HFFc6 (cell line): ENCODE data around the gene CDK11A. TPM values are rescaled to one million over a fixed set of nuclear protein-coding genes. Genes with fewer than 3 reads are reported as not detected.

ENCODE experiments used
- DNase-seq: peaks from one replicate; pipeline ENCODE4 v3.0.0-alpha.2; 2018
- H3K27ac Mint-ChIP-seq: 2 replicates; pipeline ENCODE4 v1.8.0; 2020; ENCODE audit warnings: mild to moderate bottlenecking, mixed read lengths
- H3K27me3 Mint-ChIP-seq: 2 replicates; pipeline ENCODE4 v1.8.0; 2021; ENCODE audit warnings: mild to moderate bottlenecking, moderate library complexity, mixed read lengths; ENCODE audit not compliant: insufficient read depth
- H3K36me3 Mint-ChIP-seq: 2 replicates; pipeline ENCODE4 v1.8.0; 2021; ENCODE audit warnings: low read depth, mixed read lengths
- H3K4me1 Mint-ChIP-seq: 2 replicates; pipeline ENCODE4 v1.8.0; 2020; ENCODE audit warnings: low read depth, mixed read lengths
- H3K4me3 Mint-ChIP-seq: 2 replicates; pipeline ENCODE4 v1.8.0; 2020; ENCODE audit warnings: mild to moderate bottlenecking, moderate library complexity, mixed read lengths
- H3K9me3 Mint-ChIP-seq: 2 replicates; pipeline ENCODE4 v1.8.0; 2020; ENCODE audit warnings: mild to moderate bottlenecking, mixed read lengths
- CTCF ChIP-seq: fragments of 200-600 bp; sonication (generic); IDR thresholded peaks from 2 replicates; pipeline ENCODE4 v1.5.0; 2021; ENCODE audit warnings: antibody characterized with exemption, mild to moderate bottlenecking
- total RNA-seq, 6 experiments: library from RNA; stranded (reverse); fragmentation: NEBNext Ultra II Directional; extraction: Animal tissue kit (Norgen Biotek cat#: 25700); gene quantifications; 2 replicates in 1 of 6; 3 replicates in 5 of 6; pipeline ENCODE4 v1.2.3, GENCODE V29; 2021

Gene CDK11A
- total RNA-seq, 6 experiments from 2014 or later: 23.1 to 27.2 (median 25.0) TPM

GRCh38 chr1:1759456-1760344 lies 35.5 kb upstream of the CDK11A start:
- Mint-ChIP-seq H3K9me3 (no peaks in the 10 kb centered on the region), H3K27ac (no peak overlapping the region), H3K27me3 (peaks cover 3% of the 10 kb centered on the region), H3K4me1 (no peaks in the 10 kb centered on the region), H3K4me3 (no peak overlapping the region), H3K36me3 (peaks cover 14% of the 10 kb centered on the region; the same call in 1 of the 2 replicates)
- DNase-seq: no peak
- TF ChIP-seq CTCF: no peak

GRCh38 chr1:1758692-1759455 lies 34.7 kb upstream of the CDK11A start:
- H3K27ac Mint-ChIP-seq: 0 out of 2 replicates have a peak overlapping the region, but pooled peaks have one; percentile 7
- TF ChIP-seq CTCF: no peak
- H3K27me3 Mint-ChIP-seq: peaks cover 3% of the 10 kb centered on the region
- DNase-seq: no peak
- no peaks in the 10 kb centered on the region for H3K9me3 Mint-ChIP-seq
- H3K4me1 Mint-ChIP-seq: no peaks in the 10 kb centered on the region
- H3K36me3 Mint-ChIP-seq: peaks cover 14% of the 10 kb centered on the region; the same call in 1 of the 2 replicates
- no peak overlapping the region for H3K4me3 Mint-ChIP-seq

- no peaks in the 10 kb centered on the region for H3K9me3 Mint-ChIP-seq
- H3K4me1 Mint-ChIP-seq: no peaks in the 10 kb centered on the region
- peaks cover 14% of the 10 kb centered on the region; the same call in 1 of the 2 replicates for H3K36me3 Mint-ChIP-seq
- H3K27ac Mint-ChIP-seq: 0 out of 2 replicates have a peak overlapping the region, but pooled peaks have one; percentile 7
- no peak overlapping the region for H3K4me3 Mint-ChIP-seq
- peaks cover 3% of the 10 kb centered on the region for H3K27me3 Mint-ChIP-seq
- no peak for DNase-seq
- no peak for TF ChIP-seq CTCF
Observed at GRCh38 chr1:1758059-1758621, 34.0 kb upstream of the CDK11A start.

- no peak for DNase-seq
- Mint-ChIP-seq H3K9me3 (no peaks in the 10 kb centered on the region), H3K27me3 (peaks cover 3% of the 10 kb centered on the region), H3K4me1 (no peaks in the 10 kb centered on the region), H3K27ac (no peak overlapping the region), H3K36me3 (peaks cover 14% of the 10 kb centered on the region; the same call in 1 of the 2 replicates), H3K4me3 (no peak overlapping the region; the same call in 1 of the 2 replicates)
- TF ChIP-seq CTCF: no peak
Observed at GRCh38 chr1:1757422-1758058, 33.4 kb upstream of the CDK11A start.
